Daoy (cell line): ENCODE data around the gene PVRIG. TPM values are rescaled to one million over a fixed set of nuclear protein-coding genes. Genes with fewer than 3 reads are reported as not detected.

ENCODE experiments used
- total RNA-seq: library from RNA; depleted of rRNA; stranded (reverse); fragments of >200 nt; shearing (Covaris generic); gene quantifications from 2 replicates; pipeline ENCODE4 v1.2.3, GENCODE V29; 2014; rRNA removed

Gene PVRIG
- total RNA-seq, 1 experiment from 2014 or later = not detected

Other genes starting within 250 kb of the PVRIG start
- gene AZGP1, start 243.9 kb upstream of the PVRIG start, total RNA-seq = 0.29 and 0.74 TPM in 2 replicates
- gene ZKSCAN1, start 204.4 kb upstream of the PVRIG start, total RNA-seq = 13.9 and 14.2 TPM in 2 replicates
- 14.1 and 20.3 TPM in 2 replicates for gene ZSCAN21, start 170.2 kb upstream of the PVRIG start, total RNA-seq
- gene ZNF3, start 138.2 kb upstream of the PVRIG start, total RNA-seq = 61.4 and 103 TPM in 2 replicates
- 87.6 and 127 TPM in 2 replicates for gene COPS6, start 131.0 kb upstream of the PVRIG start, total RNA-seq
- gene MCM7, start 118.6 kb upstream of the PVRIG start, total RNA-seq = 469 and 539 TPM in 2 replicates
- gene AP4M1, start 118.3 kb upstream of the PVRIG start, total RNA-seq = 68.9 and 80.6 TPM in 2 replicates
- 47.3 and 58.6 TPM in 2 replicates for gene TAF6, start 100.6 kb upstream of the PVRIG start, total RNA-seq
- gene CNPY4, start 100.3 kb upstream of the PVRIG start, total RNA-seq = 11.8 and 16.0 TPM in 2 replicates
- gene MBLAC1, start 93.0 kb upstream of the PVRIG start, total RNA-seq = 6.3 and 8.1 TPM in 2 replicates
- gene LAMTOR4, start 71.0 kb upstream of the PVRIG start, total RNA-seq = 225 and 232 TPM in 2 replicates
- gene TRAPPC14, start 61.2 kb upstream of the PVRIG start, total RNA-seq = 9.0 and 15.5 TPM in 2 replicates
- 0.29 and 0.65 TPM in 2 replicates for gene GAL3ST4, start 51.3 kb upstream of the PVRIG start, total RNA-seq
- gene GPC2, start 42.6 kb upstream of the PVRIG start, total RNA-seq = 10.9 and 16.7 TPM in 2 replicates
- 0.77 and 1.3 TPM in 2 replicates for gene STAG3, start 42.0 kb upstream of the PVRIG start, total RNA-seq
- gene SPDYE3, start 87.8 kb downstream of the PVRIG start, total RNA-seq = not detected in 2 replicates
- gene PILRB, start 138.2 kb downstream of the PVRIG start, total RNA-seq = 15.6 and 24.5 TPM in 2 replicates
- gene PILRA, start 153.5 kb downstream of the PVRIG start, total RNA-seq = 0.69 TPM in 1 of 2 replicates, not detected in the other
- 1.5 and 5.2 TPM in 2 replicates for gene ZCWPW1, start 208.8 kb downstream of the PVRIG start, total RNA-seq
- 65.9 and 79.5 TPM in 2 replicates for gene MEPCE, start 209.9 kb downstream of the PVRIG start, total RNA-seq
- 70.3 and 92.8 TPM in 2 replicates for gene PPP1R35, start 216.5 kb downstream of the PVRIG start, total RNA-seq
- 1.6 TPM in 1 of 2 replicates, not detected in the other for gene SPACDR, start 244.3 kb downstream of the PVRIG start, total RNA-seq